Skeletal muscle satellite cell (primary cell): ENCODE data around the gene ARGLU1.

Experiments
- H3K27me3 ChIP-seq: 2 replicates; pipeline ENCODE4 v1.7.0; 2013; ENCODE audit warnings: low read length; ENCODE audit not compliant: control insufficient read depth, insufficient read depth
- H3K36me3 ChIP-seq: 2 replicates; pipeline ENCODE4 v1.7.0; 2013; ENCODE audit warnings: mild to moderate bottlenecking, control low read depth, low read length; ENCODE audit not compliant: insufficient read depth
- H3K4me1 ChIP-seq: 2 replicates; pipeline ENCODE4 v1.7.0; 2013; ENCODE audit warnings: low read length; ENCODE audit not compliant: control insufficient read depth, insufficient read depth
- H3K4me2 ChIP-seq: 2 replicates; pipeline ENCODE4 v1.7.0; 2013; ENCODE audit warnings: mild to moderate bottlenecking, low read length
- H3K4me3 ChIP-seq: 2 replicates; pipeline ENCODE4 v1.7.0; 2013; ENCODE audit warnings: low read length
- H3K9ac ChIP-seq: 2 replicates; pipeline ENCODE4 v1.7.0; 2013; ENCODE audit warnings: mild to moderate bottlenecking, low read depth, low read length, moderate library complexity
- H3K9me3 ChIP-seq: replicated peaks from 2 replicates; pipeline ENCODE4 v1.7.0; 2013; ENCODE audit warnings: mild to moderate bottlenecking, control low read depth, low read length

ARGLU1 gene

DNA sequence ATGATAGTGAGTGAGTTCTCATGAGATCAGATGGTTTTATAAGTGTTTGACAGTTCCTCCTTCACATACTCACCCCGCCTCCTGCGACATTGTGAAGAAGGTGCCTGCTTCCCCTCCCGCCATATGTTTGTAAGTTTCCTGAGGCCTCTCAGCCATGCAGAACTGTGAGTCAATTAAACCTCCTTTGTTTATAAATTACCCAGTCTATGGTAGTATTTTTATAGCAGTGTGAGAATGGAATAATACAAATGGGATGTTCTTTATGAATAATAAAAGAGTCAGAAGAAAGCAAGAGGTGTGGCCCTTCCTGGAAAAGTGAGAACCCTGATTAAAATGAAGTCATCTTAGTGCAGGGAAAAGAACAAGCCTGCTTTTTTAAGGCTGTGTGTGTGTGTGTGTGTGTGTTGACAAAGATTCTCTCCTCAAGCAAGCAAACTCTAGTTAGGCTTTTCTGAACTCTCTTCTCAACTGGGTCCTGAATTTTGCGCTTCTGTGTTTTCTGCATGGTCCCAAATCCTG is 18.8 kb upstream of the ARGLU1 start:
- Histone ChIP-seq H3K9ac (no peak overlapping the region), H3K27me3 (no peaks in the 10 kb centered on the region), H3K9me3 (no peaks in the 10 kb centered on the region), H3K36me3 (no peaks in the 10 kb centered on the region), H3K4me1 (no peaks in the 10 kb centered on the region), H3K4me3 (no peak overlapping the region), H3K4me2 (no peak overlapping the region)

DNA sequence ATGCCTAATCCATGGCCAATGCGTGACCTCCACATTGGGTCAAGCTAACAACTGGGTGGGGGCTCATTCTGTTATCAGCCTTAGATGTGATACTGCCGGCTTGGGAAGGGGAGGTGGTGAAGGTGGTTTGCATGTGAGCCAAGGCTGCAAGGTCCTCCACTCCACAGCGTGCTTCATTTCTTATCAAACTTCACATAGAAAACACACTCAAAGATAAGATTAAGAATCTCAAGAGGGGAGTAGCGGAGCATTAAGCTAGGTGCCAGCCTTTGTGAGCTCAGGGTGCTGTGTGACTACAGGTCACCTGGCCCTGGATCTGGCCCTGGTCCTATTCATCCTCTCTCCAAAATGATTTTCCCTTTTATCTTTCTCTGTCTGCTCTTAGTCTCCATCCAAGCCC is 13.3 kb upstream of the ARGLU1 start:
- H3K4me2 ChIP-seq: no peak overlapping the region
- H3K9me3 ChIP-seq: no peaks in the 10 kb centered on the region
- no peaks in the 10 kb centered on the region for H3K4me1 ChIP-seq
- peaks cover 4% of the 10 kb centered on the region for H3K27me3 ChIP-seq
- H3K4me3 ChIP-seq: no peak overlapping the region
- H3K36me3 ChIP-seq: no peaks in the 10 kb centered on the region
- H3K9ac ChIP-seq: no peak overlapping the region

DNA sequence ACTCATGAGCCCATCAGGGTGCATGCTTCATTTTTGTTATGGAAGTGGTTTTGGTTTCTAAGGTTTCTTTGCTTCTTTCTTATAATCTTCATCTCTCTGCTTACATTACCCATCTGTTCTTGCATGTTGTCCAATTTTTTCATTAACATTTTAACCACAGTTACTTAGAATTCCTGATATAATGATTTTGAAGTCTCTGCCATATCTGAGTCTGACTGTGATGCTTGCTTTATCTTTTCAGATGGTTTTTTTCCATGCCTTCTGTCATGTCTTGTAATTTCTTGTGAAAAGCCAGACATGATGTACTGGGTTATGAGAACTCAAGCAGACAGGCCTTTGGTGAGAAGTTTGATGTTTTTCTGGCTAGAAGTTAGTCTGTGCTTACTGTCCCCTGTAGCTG is 8.0 kb upstream of the ARGLU1 start:
- Histone ChIP-seq H3K9me3 (no peaks in the 10 kb centered on the region), H3K4me1 (peaks cover 14% of the 10 kb centered on the region), H3K9ac (no peak overlapping the region), H3K36me3 (no peaks in the 10 kb centered on the region), H3K27me3 (peaks cover under 1% of the 10 kb centered on the region), H3K4me2 (no peak overlapping the region), H3K4me3 (no peak overlapping the region)

DNA sequence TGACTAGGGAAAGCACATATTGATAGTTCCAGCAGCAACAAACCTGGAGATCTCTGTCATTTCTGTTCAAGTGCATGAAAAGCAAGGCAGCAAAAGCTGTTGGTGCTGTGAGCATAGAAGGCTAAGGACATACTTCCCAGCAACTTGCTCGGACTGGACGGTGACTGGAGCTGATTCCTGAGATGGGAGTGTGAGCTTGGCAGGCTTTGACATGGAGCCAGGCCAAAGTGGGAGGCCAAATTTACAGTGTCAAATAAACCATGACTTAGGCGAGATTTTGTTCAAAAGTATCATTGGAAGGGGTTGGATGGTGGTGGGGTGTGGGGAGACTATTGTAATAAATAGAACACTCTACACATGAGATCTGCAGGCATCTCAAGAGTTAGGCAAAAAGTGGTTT is 5.9 kb upstream of the ARGLU1 start:
- peak overlapping the region; percentile 42 for H3K4me3 ChIP-seq
- H3K9ac ChIP-seq: peak overlapping the region; percentile 51
- H3K4me1 ChIP-seq: peaks cover 14% of the 10 kb centered on the region
- peak overlapping the region; percentile 74 for H3K4me2 ChIP-seq
- no peaks in the 10 kb centered on the region for H3K36me3 ChIP-seq
- no peaks in the 10 kb centered on the region for H3K9me3 ChIP-seq
- H3K27me3 ChIP-seq: no peaks in the 10 kb centered on the region

DNA sequence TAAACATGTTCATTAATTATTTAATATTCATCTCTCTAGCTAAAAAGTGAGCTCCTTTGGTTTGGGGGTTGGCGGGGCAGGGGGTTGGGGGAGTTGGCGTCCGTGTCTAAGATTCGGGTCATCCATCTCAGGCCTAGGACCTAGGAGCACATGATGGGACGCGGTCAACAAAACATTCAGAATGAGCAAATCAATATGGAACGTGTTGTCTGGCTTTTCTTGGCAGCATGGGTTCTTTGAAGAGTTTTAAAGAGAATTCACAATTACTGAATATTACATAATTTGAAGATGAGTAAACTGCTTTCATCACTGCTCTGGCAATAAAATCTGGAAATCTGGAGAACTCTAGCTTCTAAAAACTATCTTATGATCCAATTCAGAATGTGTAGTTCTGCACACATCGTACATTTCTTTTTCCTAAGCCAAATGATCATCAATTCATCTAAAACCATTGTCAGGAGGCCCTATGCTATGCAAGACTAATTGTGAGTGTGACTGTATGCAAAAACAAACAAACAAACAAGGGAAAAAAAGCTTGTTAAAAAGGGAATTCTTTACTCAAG is 5.4 kb upstream of the ARGLU1 start:
- Histone ChIP-seq H3K27me3 (no peaks in the 10 kb centered on the region), H3K4me3 (peak overlapping the region; percentile 42), H3K9me3 (no peaks in the 10 kb centered on the region), H3K4me1 (peaks cover 17% of the 10 kb centered on the region), H3K36me3 (no peaks in the 10 kb centered on the region), H3K9ac (peak overlapping the region; percentile 51), H3K4me2 (peak overlapping the region; percentile 74)

DNA sequence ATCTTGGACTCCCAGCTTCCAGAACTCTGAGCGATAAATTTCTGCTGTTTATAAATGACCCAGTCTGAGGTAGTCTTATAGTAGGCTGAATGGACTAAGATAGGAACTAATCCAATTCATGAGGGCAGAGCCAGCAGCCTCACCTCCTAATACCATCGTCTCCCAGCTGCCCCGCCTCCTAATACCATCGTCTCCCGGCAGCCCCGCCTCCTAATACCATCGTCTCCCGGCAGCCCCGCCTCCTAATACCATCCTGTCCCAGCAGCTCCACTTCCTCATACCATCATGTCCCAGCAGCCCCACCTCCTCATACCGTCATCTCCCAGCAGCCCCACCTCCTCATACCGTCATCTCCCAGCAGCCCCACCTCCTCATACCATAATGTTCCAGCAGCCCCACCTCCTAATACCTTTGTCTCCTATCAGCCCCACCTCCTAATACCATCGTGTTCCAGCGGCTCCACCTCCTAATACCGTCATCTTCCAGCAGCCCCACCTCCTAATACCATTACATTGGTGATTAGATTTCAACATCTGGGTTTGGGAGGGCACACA is 2.4 kb upstream of the ARGLU1 start:
- no peak overlapping the region for H3K9ac ChIP-seq
- H3K27me3 ChIP-seq: no peaks in the 10 kb centered on the region
- no peaks in the 10 kb centered on the region for H3K9me3 ChIP-seq
- H3K4me1 ChIP-seq: peaks cover 29% of the 10 kb centered on the region
- H3K36me3 ChIP-seq: no peaks in the 10 kb centered on the region
- no peak overlapping the region for H3K4me3 ChIP-seq
- H3K4me2 ChIP-seq: no peak overlapping the region

DNA sequence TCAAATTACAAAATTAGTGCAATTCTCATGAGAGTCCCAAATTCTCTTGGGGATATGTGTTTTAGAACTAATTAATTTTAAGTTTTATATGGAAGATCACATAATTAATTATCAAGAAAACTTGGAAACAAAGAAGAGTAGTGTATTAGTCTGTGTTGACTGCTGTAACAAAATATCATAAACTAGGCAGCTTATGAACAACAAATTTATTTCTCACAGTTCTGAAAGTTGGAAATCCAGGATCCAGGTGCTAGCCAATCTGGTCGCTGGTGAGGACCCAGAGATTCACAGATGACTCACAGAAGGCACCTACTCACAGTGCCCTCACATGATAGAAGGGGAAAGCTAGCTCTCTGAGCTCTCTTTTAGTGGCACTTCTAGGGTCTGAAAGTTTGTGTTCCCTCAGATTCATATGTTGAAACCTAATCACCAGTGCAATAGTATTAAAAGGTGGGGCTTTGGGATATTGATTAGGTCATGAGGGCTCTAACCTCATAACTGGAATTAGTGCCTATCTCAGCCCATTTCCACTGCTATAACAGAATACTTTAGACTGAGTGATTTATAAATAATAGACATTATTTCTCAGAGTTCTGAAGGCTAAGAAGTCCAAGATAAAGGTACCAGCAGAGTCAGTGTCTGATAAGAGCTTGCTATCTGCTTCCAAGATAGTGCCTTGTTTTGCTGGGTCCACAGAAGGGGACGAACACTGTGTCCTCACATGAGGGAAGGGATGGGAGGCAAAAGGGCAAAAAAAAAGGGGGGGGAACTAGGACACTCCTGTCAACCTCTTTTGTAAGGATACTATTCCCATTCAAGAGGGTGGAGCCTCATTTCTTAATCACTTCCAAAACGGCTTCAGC is 1.5 kb upstream of the ARGLU1 start:
- Histone ChIP-seq H3K9me3 (no peaks in the 10 kb centered on the region), H3K36me3 (no peaks in the 10 kb centered on the region), H3K9ac (no peak overlapping the region), H3K4me3 (no peak overlapping the region), H3K4me2 (no peak overlapping the region), H3K4me1 (peaks cover 38% of the 10 kb centered on the region), H3K27me3 (no peaks in the 10 kb centered on the region)

DNA sequence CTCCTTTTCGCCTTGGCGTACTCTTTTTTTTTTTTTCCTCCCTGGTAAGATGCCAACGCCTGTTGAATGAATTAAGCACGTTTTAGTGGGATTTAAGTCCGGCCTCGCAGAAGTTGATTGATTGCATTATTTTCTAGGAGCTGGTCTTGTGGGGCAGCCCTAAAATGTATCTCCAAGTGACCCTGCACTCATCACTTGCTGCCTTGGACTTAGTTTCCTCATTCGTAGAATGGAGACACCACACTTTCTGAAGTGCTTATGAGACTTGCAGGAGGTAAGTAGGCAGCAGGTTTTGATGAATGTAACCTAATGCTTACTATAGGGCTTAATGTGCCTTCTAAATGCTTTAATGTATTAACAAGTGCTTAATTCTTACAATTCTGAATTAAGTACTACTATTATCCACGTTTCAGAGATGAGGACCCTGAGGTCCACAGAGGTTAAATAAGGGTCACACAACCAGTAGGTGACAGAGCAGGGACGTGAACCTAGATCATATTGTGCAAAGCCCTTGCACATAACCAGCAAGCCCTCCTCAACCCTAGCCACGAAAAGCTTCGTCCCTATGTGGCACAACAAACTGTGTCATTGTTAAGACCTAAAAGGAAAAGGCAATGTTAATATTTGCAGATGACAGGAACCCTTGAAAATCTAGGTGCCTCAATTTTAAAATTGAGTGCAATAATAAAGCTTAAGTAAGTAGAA is 514 bp upstream of the ARGLU1 start:
- no peaks in the 10 kb centered on the region for H3K27me3 ChIP-seq
- H3K4me3 ChIP-seq: peak overlapping the region; percentile 97
- H3K4me2 ChIP-seq: peak overlapping the region; percentile 93
- H3K9ac ChIP-seq: peak overlapping the region; percentile 99
- peaks cover 31% of the 10 kb centered on the region for H3K4me1 ChIP-seq
- no peaks in the 10 kb centered on the region for H3K9me3 ChIP-seq
- no peaks in the 10 kb centered on the region for H3K36me3 ChIP-seq

DNA sequence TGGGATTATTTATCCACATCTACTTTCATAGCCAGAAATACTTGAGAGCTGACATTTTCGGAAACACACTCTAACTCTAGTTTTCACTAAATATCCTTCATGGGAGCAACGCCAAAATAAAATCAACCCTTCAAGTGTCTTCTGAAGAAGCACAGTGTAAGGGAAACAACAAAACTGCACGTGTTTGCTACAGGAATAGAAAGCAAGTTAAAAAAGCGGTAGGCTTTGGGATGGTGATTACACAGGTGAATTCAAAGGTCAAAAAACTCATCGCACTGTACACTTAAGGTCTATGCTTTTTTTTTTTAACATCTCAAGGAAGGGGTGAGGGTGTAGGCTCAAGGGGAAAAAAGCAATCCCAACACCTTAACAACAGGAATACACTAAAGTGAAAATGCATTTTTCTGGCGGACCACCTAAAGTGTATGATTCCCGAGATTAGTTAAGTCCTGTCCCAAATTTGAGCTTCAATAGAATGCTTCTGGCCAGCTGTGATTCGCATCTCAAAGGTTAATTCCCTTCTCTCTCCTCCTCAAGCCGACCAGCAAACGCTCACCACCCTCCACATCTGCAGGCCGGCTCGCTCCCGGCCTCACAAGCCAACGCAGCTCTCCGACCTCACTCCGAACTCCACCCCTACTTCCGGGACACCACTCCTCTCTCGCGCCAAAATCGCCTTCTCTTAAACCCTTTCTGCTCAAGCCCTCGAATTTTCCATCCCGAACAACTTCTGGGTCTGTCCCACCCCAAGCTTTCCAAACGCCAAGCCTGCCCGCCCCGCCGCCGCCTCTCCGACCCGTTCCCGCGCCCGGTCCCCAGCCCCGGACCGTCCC is 1.1 kb downstream of the ARGLU1 start:
- Histone ChIP-seq H3K4me1 (peaks cover 33% of the 10 kb centered on the region), H3K9ac (peak overlapping the region; percentile 99), H3K4me3 (peak overlapping the region; percentile 97), H3K9me3 (no peaks in the 10 kb centered on the region), H3K4me2 (peak overlapping the region; percentile 93), H3K27me3 (no peaks in the 10 kb centered on the region), H3K36me3 (no peaks in the 10 kb centered on the region)

DNA sequence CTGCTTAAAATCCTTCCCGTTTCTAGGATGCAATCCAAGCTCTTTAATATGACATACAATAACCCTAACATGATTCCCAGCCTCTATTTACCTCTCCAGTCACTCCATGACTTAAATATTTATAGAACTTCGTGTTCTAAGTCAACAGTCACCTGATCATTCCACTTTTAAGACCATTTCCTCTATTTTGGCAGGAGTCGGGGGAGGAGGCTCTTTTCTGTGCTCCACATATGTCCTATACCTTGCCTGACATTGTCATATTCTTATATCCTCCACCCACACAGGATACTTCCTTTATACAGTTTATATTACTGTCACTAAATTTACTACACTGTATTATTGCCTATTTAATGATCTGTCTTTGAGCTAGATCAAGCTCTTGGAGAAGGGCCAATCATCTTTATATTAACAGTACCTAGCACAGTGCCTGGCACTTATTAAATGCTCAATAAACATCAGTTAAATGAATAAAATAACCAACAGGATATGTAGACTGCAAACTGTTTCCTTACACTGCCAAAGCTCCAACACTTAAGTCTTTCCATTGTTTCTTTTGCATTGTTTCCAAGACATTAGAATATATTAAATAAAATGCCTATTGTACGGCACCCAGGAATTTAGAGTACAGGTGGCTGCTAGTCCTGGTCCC is 2.7 kb downstream of the ARGLU1 start:
- peaks cover 37% of the 10 kb centered on the region for H3K4me1 ChIP-seq
- no peaks in the 10 kb centered on the region for H3K36me3 ChIP-seq
- no peaks in the 10 kb centered on the region for H3K9me3 ChIP-seq
- peak overlapping the region; percentile 97 for H3K4me3 ChIP-seq
- peak overlapping the region; percentile 99 for H3K9ac ChIP-seq
- H3K4me2 ChIP-seq: peak overlapping the region; percentile 93
- H3K27me3 ChIP-seq: no peaks in the 10 kb centered on the region
